SKM-1 treated with dmso at 0.1 percent for 144 hours (cell line): ENCODE results near the gene PAMR1.
"Not testable (repeated sequence)": the region's sequence is repeated elsewhere in the genome, so short reads cannot be mapped to it uniquely, and the experiment has no call there.

ENCODE experiments used
- DNase-seq: peaks from one replicate; lab custom pipeline; 2025; ENCODE audit not compliant: unreplicated experiment; lab: John Stamatoyannopoulos, UW

The PAMR1 gene

GRCh38 chr11:35525501-35526175 lies at the start of gene PAMR1:
Gene PAMR1, minus strand, starts transcription at chr11:35525616. Its CDS starts 31 bp downstream, at chr11:35525585.
- no peak for DNase-seq

GRCh38 chr11:35571696-35572095 lies 46.3 kb upstream of the PAMR1 start:
- DNase-seq = no peak

- no peak for DNase-seq
Measured at GRCh38 chr11:35567737-35568465, 42.5 kb upstream of the PAMR1 start.

- no peak for DNase-seq
Measured at GRCh38 chr11:35566885-35567284, 41.5 kb upstream of the PAMR1 start.

- DNase-seq = no peak
Measured at GRCh38 chr11:35566181-35566580, 40.8 kb upstream of the PAMR1 start.

GRCh38 chr11:35564245-35564595 lies 38.8 kb upstream of the PAMR1 start:
- DNase-seq = no peak

GRCh38 chr11:35563484-35564244 lies 38.2 kb upstream of the PAMR1 start:
- no peak for DNase-seq

- no peak for DNase-seq
Measured at GRCh38 chr11:35559949-35560348, 34.5 kb upstream of the PAMR1 start.

- no peak for DNase-seq
Measured at GRCh38 chr11:35558513-35558912, 33.1 kb upstream of the PAMR1 start.

GRCh38 chr11:35555488-35555887 lies 30.1 kb upstream of the PAMR1 start:
- no peak for DNase-seq

GRCh38 chr11:35554491-35555437 lies 29.3 kb upstream of the PAMR1 start:
- no peak for DNase-seq

GRCh38 chr11:35553831-35554230 lies 28.4 kb upstream of the PAMR1 start:
- no peak for DNase-seq

GRCh38 chr11:35553021-35553420 lies 27.6 kb upstream of the PAMR1 start:
- DNase-seq = no peak

- no peak for DNase-seq
Measured at GRCh38 chr11:35552616-35553015, 27.2 kb upstream of the PAMR1 start.

- no peak for DNase-seq
Measured at GRCh38 chr11:35550374-35551036, 25.1 kb upstream of the PAMR1 start.

- no peak for DNase-seq
Measured at GRCh38 chr11:35549787-35550186, 24.4 kb upstream of the PAMR1 start.

- no peak for DNase-seq
Measured at GRCh38 chr11:35548925-35549561, 23.6 kb upstream of the PAMR1 start.

- DNase-seq = not testable (repeated sequence)
Measured at GRCh38 chr11:35547995-35548394, 22.6 kb upstream of the PAMR1 start.

GRCh38 chr11:35546317-35546716 lies 20.9 kb upstream of the PAMR1 start:
- no peak for DNase-seq
